ENCODE measurements around the gene AACS. TPM values are rescaled to one million over a fixed set of nuclear protein-coding genes. Genes with fewer than 3 reads are reported as not detected.
A peak's percentile ranks its signal among the peaks of the same experiment; 100 is the strongest.

AACS gene
- total and polyA plus RNA-seq, 8 donors: 15.0 to 56.5 (median 25.1) TPM

GRCh38 chr12:125178222-125178621 is 113.0 kb downstream of the AACS start:
- H3K4me3 ChIP-seq: no peak overlapping the region
- TF ChIP-seq POLR2A (IDR thresholded peaks at IDR 0.05) (no peak), EP300 (IDR thresholded peaks at IDR 0.05) (no peak), POLR2AphosphoS5 (IDR thresholded peaks at IDR 0.05) (no peak)
- TF ChIP-seq, protein P1, sequence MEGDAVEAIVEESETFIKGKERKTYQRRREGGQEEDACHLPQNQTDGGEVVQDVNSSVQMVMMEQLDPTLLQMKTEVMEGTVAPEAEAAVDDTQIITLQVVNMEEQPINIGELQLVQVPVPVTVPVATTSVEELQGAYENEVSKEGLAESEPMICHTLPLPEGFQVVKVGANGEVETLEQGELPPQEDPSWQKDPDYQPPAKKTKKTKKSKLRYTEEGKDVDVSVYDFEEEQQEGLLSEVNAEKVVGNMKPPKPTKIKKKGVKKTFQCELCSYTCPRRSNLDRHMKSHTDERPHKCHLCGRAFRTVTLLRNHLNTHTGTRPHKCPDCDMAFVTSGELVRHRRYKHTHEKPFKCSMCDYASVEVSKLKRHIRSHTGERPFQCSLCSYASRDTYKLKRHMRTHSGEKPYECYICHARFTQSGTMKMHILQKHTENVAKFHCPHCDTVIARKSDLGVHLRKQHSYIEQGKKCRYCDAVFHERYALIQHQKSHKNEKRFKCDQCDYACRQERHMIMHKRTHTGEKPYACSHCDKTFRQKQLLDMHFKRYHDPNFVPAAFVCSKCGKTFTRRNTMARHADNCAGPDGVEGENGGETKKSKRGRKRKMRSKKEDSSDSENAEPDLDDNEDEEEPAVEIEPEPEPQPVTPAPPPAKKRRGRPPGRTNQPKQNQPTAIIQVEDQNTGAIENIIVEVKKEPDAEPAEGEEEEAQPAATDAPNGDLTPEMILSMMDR (IDR thresholded peaks at IDR 0.05): no peak
- no peak for DNase-seq
- peaks cover 0 to 65% (median 0%) of the 10 kb centered on the region in 3 donors for H3K27me3 ChIP-seq
- intact Hi-C loops (cut with DNase I; ENCODE audit: low total_unique reads): no loop called here
- 60 to 77% (median 73%) methylated on average over 2 of the region's 2 CpGs for WGBS, 5 donors
- H3K27ac ChIP-seq: no peak overlapping the region
- H3K9me3 ChIP-seq: peaks cover 0 to 12% (median 4%) of the 10 kb centered on the region in 4 donors
- no peaks in the 10 kb centered on the region for H3K36me3 ChIP-seq
- H3K4me1 ChIP-seq: peaks cover 1 to 5% (median 4%) of the 10 kb centered on the region in 4 donors

- intact Hi-C loops (cut with DNase I; ENCODE audit: low total_unique reads): loop anchor here (10.0 kb wide), 1 partner anchor 1695 kb away; no protein-coding TSS in a partner anchor
- no peaks in the 10 kb centered on the region for H3K36me3 ChIP-seq
- no peak for TF ChIP-seq POLR2A (IDR thresholded peaks at IDR 0.05)
- TF ChIP-seq POLR2AphosphoS5 (IDR thresholded peaks at IDR 0.05): no peak
- TF ChIP-seq EP300 (IDR thresholded peaks at IDR 0.05): no peak
- TF ChIP-seq, protein P1 (IDR thresholded peaks at IDR 0.05): no peak
- H3K27me3 ChIP-seq: peaks cover 0 to 73% (median 2%) of the 10 kb centered on the region in 3 donors
- peaks cover 8 to 20% (median 18%) of the 10 kb centered on the region in 4 donors for H3K4me1 ChIP-seq
- no peak overlapping the region for H3K27ac ChIP-seq
- H3K4me3 ChIP-seq: no peak overlapping the region
- WGBS, 5 donors: 70 to 82% (median 77%) methylated on average over 3 of the region's 3 CpGs
- DNase-seq: no peak
- H3K9me3 ChIP-seq: peaks cover 0 to 5% (median 2%) of the 10 kb centered on the region in 4 donors
Measured at GRCh38 chr12:125180144-125180543, 114.9 kb downstream of the AACS start.

GRCh38 chr12:125181107-125181506 is 115.9 kb downstream of the AACS start:
- DNase-seq: no peak
- Histone ChIP-seq H3K36me3 (no peaks in the 10 kb centered on the region), H3K27me3 (peaks cover 0 to 78% (median 11%) of the 10 kb centered on the region in 3 donors), H3K9me3 (no peaks in the 10 kb centered on the region), H3K27ac (no peak overlapping the region), H3K4me1 (peaks cover 12 to 29% (median 27%) of the 10 kb centered on the region in 4 donors), H3K4me3 (no peak overlapping the region)
- TF ChIP-seq, protein P1 (IDR thresholded peaks at IDR 0.05): no peak
- no peak for TF ChIP-seq EP300 (IDR thresholded peaks at IDR 0.05)
- TF ChIP-seq POLR2A (IDR thresholded peaks at IDR 0.05): no peak
- no peak for TF ChIP-seq POLR2AphosphoS5 (IDR thresholded peaks at IDR 0.05)
- 67 to 79% (median 70%) methylated on average over 1 of the region's 1 CpG for WGBS, 5 donors
- intact Hi-C loops (cut with DNase I; ENCODE audit: low total_unique reads): loop anchor here (10.0 kb wide), 1 partner anchor 1694 kb away; no protein-coding TSS in a partner anchor

- Histone ChIP-seq H3K27ac (no peak overlapping the region), H3K36me3 (no peaks in the 10 kb centered on the region), H3K27me3 (peaks cover 0 to 84% (median 28%) of the 10 kb centered on the region in 3 donors), H3K4me1 (peaks cover 30 to 48% (median 43%) of the 10 kb centered on the region in 4 donors), H3K4me3 (peak overlapping the region in 1 of 4 donors; percentile 14), H3K9me3 (no peaks in the 10 kb centered on the region)
- WGBS, 5 donors: 4 to 8% (median 4%) methylated on average over 22 to 27 of the region's 27 CpGs
- intact Hi-C loops (cut with DNase I; ENCODE audit: low total_unique reads): loop anchor here (10.0 kb wide), 1 partner anchor 1691 kb away; no protein-coding TSS in a partner anchor
- peak; percentile 83 to 94 for DNase-seq
- TF ChIP-seq POLR2AphosphoS5 (IDR thresholded peaks at IDR 0.05): peak in 1 of 3 donors; percentile 39
- TF ChIP-seq EP300 (IDR thresholded peaks at IDR 0.05): no peak
- TF ChIP-seq, protein P1 (IDR thresholded peaks at IDR 0.05): peak in 6 of 7 experiments; percentile 96 to 100 (median 98)
- no peak for TF ChIP-seq POLR2A (IDR thresholded peaks at IDR 0.05)
Measured at GRCh38 chr12:125183187-125184067, 118.2 kb downstream of the AACS start.
